HEK293T (cell line): ENCODE data around the gene CDC123.

Source experiments
- CTCF ChIA-PET: fragments of 350-600 bp; formaldehyde crosslinking; extraction: SDS; loops from one replicate; lab custom pipeline; 2021; ENCODE audit warnings: antibody characterized with exemption, inconsistent platforms; lab: Yijun Ruan, JAX
- POLR2A ChIA-PET: fragments of 350-600 bp; formaldehyde crosslinking; extraction: SDS; loops from one replicate; lab custom pipeline; 2020; ENCODE audit warnings: antibody characterized with exemption, inconsistent platforms; lab: Yijun Ruan, JAX
- DNase-seq: peaks from one replicate; pipeline ENCODE4 v3.0.0; 2012; ENCODE audit warnings: mixed read lengths; ENCODE audit errors: extremely low spot score
- ARNT ChIP-seq: fragments of 450-650 bp; IDR thresholded peaks from 2 replicates; pipeline ENCODE4 v1.6.1; 2017; ENCODE audit warnings: mild to moderate bottlenecking
- BHLHE40 ChIP-seq: fragments of 450-650 bp; IDR thresholded peaks from 2 replicates; pipeline ENCODE4 v1.6.1; 2016; ENCODE audit warnings: mild to moderate bottlenecking, moderate library complexity, borderline replicate concordance
- CTBP1 ChIP-seq: fragments of 450-650 bp; IDR thresholded peaks from 2 replicates; pipeline ENCODE4 v1.6.1; 2016; ENCODE audit warnings: borderline replicate concordance
- ELF4 ChIP-seq: fragments of 450-650 bp; IDR thresholded peaks from 2 replicates; pipeline ENCODE4 v1.6.1; 2017; ENCODE audit warnings: antibody characterized with exemption
- FOXA1 ChIP-seq: fragments of 450-650 bp; IDR thresholded peaks from 2 replicates; pipeline ENCODE4 v1.6.1; 2016; ENCODE audit warnings: mild to moderate bottlenecking
- FOXK2 ChIP-seq: fragments of 450-650 bp; IDR thresholded peaks from 2 replicates; pipeline ENCODE4 v1.6.1; 2016; ENCODE audit warnings: mild to moderate bottlenecking
- FOXM1 ChIP-seq: fragments of 450-650 bp; IDR thresholded peaks from 2 replicates; pipeline ENCODE4 v1.6.1; 2017; ENCODE audit warnings: mild to moderate bottlenecking, borderline replicate concordance
- HDGF ChIP-seq: fragments of 450-650 bp; IDR thresholded peaks from 2 replicates; pipeline ENCODE4 v1.6.1; 2017; ENCODE audit warnings: antibody characterized with exemption, borderline replicate concordance
- L3MBTL2 ChIP-seq: fragments of 450-650 bp; conservative IDR thresholded peaks from 2 replicates; pipeline ENCODE4 v1.6.1; 2016; ENCODE audit warnings: mild to moderate bottlenecking
- LEF1 ChIP-seq: fragments of 450-650 bp; IDR thresholded peaks from 2 replicates; pipeline ENCODE4 v1.6.1; 2017; ENCODE audit warnings: mild to moderate bottlenecking, borderline replicate concordance
- NFRKB ChIP-seq: fragments of 450-650 bp; IDR thresholded peaks from 2 replicates; pipeline ENCODE4 v1.6.1; 2016; ENCODE audit warnings: mild to moderate bottlenecking, moderate library complexity
- PKNOX1 ChIP-seq: fragments of 450-650 bp; IDR thresholded peaks from 2 replicates; pipeline ENCODE4 v1.6.1; 2016
- SP1 ChIP-seq: fragments of 450-650 bp; IDR thresholded peaks from 2 replicates; pipeline ENCODE4 v1.6.1; 2017
- SUZ12 ChIP-seq: fragments of 450-650 bp; IDR thresholded peaks from 2 replicates; pipeline ENCODE4 v1.6.1; 2016; ENCODE audit warnings: mild to moderate bottlenecking
- TARDBP ChIP-seq: fragments of 450-650 bp; IDR thresholded peaks from 2 replicates; pipeline ENCODE4 v1.6.1; 2016
- ZNF384 ChIP-seq: fragments of 450-650 bp; IDR thresholded peaks from 2 replicates; pipeline ENCODE4 v1.6.1; 2016

Gene CDC123

GRCh38 chr10:12179606-12180170 lies 16.3 kb upstream of the CDC123 start:
- TF ChIP-seq ZNF384 = no peak
- TF ChIP-seq FOXM1 = no peak
- TF ChIP-seq LEF1 = no peak
- TF ChIP-seq ELF4 = no peak
- TF ChIP-seq CTBP1 = no peak
- TF ChIP-seq ARNT = no peak
- no peak for TF ChIP-seq HDGF
- TF ChIP-seq TARDBP = no peak
- TF ChIP-seq FOXA1 = no peak
- TF ChIP-seq SUZ12 = no peak
- CTCF ChIA-PET = no interaction called here
- DNase-seq = no peak
- POLR2A ChIA-PET = interaction anchor here (1.5 kb wide), 1 partner anchor 16 kb away, joined by 6 read pairs; the partner anchor contains the start of genes CDC123 and NUDT5

- ChIA-PET CTCF (no interaction called here), POLR2A (interaction anchor here (1.5 kb wide), 1 partner anchor 15 kb away, joined by 6 read pairs; the partner anchor contains the start of genes CDC123 and NUDT5)
- no peak for TF ChIP-seq L3MBTL2
- no peak for TF ChIP-seq HDGF
- TF ChIP-seq NFRKB = no peak
- no peak for TF ChIP-seq SP1
- TF ChIP-seq ARNT = no peak
- no peak for TF ChIP-seq TARDBP
- no peak for TF ChIP-seq PKNOX1
- TF ChIP-seq BHLHE40 = no peak
- no peak for TF ChIP-seq SUZ12
- no peak for TF ChIP-seq FOXA1
- DNase-seq = no peak
Measured at GRCh38 chr10:12180221-12180974, 15.6 kb upstream of the CDC123 start.

- TF ChIP-seq FOXM1 (no peak), ZNF384 (no peak), HDGF (no peak), FOXK2 (no peak)
- ChIA-PET POLR2A (no interaction called here), CTCF (no interaction called here)
- no peak for DNase-seq
Measured at GRCh38 chr10:12181065-12181775, 14.8 kb upstream of the CDC123 start.

GRCh38 chr10:12184165-12184564 lies 11.8 kb upstream of the CDC123 start:
- CTCF ChIA-PET = no interaction called here

GRCh38 chr10:12186323-12186722 lies 9.7 kb upstream of the CDC123 start:
- DNase-seq = no peak
- no peak for TF ChIP-seq LEF1
- TF ChIP-seq ARNT = no peak
- no peak for TF ChIP-seq CTBP1
- TF ChIP-seq FOXA1 = no peak
- TF ChIP-seq BHLHE40 = no peak
- no peak for TF ChIP-seq HDGF
- no peak for TF ChIP-seq TARDBP
- TF ChIP-seq PKNOX1 = no peak
- no peak for TF ChIP-seq FOXK2
- no peak for TF ChIP-seq SP1
- no peak for TF ChIP-seq ELF4
- TF ChIP-seq NFRKB = no peak
- no peak for TF ChIP-seq ZNF384
- no peak for TF ChIP-seq L3MBTL2
- no peak for TF ChIP-seq SUZ12
- no peak for TF ChIP-seq FOXM1
- CTCF ChIA-PET = no interaction called here
- POLR2A ChIA-PET = no interaction called here

More at GRCh38 chr10:12184165-12184564, 11.8 kb upstream of the CDC123 start:
- POLR2A ChIA-PET = interaction anchor here (1.6 kb wide), 1 partner anchor 12 kb away, joined by 5 read pairs; the partner anchor contains the start of genes CDC123 and NUDT5
- no peak for DNase-seq
- TF ChIP-seq TARDBP = no peak
- TF ChIP-seq SUZ12 = no peak
- TF ChIP-seq L3MBTL2 = no peak
- no peak for TF ChIP-seq PKNOX1
- no peak for TF ChIP-seq SP1
- no peak for TF ChIP-seq ARNT
- TF ChIP-seq LEF1 = no peak
- no peak for TF ChIP-seq FOXK2
- no peak for TF ChIP-seq FOXM1
- TF ChIP-seq CTBP1 = no peak
- TF ChIP-seq ZNF384 = no peak
- no peak for TF ChIP-seq FOXA1
- TF ChIP-seq NFRKB = no peak
- no peak for TF ChIP-seq HDGF

GRCh38 chr10:12187321-12187905 lies 8.6 kb upstream of the CDC123 start:
- ChIA-PET POLR2A (no interaction called here), CTCF (no interaction called here)
- DNase-seq = no peak
- no peak for TF ChIP-seq TARDBP
- no peak for TF ChIP-seq SUZ12
- no peak for TF ChIP-seq HDGF
- TF ChIP-seq FOXA1 = no peak
- no peak for TF ChIP-seq FOXK2
- TF ChIP-seq FOXM1 = no peak
- TF ChIP-seq L3MBTL2 = no peak
